Measurements from ENCODE around the gene EIF3K.

GRCh38 chr19:38649305-38650171 lies 30.6 kb downstream of the EIF3K start:
- TF ChIP-seq CTCF (IDR thresholded peaks at IDR 0.05; ENCODE audit: low read length) (no peak), EZH2phosphoT487 (IDR thresholded peaks at IDR 0.05; ENCODE audit: low read length) (no peak)
